ENCODE data around the gene SLC12A3.
A peak's percentile ranks its signal among the peaks of the same experiment; 100 is the strongest.

Gene SLC12A3

GRCh38 chr16:56872863-56873391 is 7.9 kb downstream of the SLC12A3 start:
- ATAC-seq = no peak
- TF ChIP-seq ISL1 (CRISPR knock-in tag; IDR thresholded peaks at IDR 0.05) (no peak), CSRNP3 (CRISPR knock-in tag; IDR thresholded peaks at IDR 0.05) (no peak), POU6F1 (CRISPR knock-in tag; IDR thresholded peaks at IDR 0.05; ENCODE audit: borderline replicate concordance, low read depth) (no peak), TSHZ2 (CRISPR knock-in tag; IDR thresholded peaks at IDR 0.05) (no peak)

GRCh38 chr16:56874800-56875199 is 9.8 kb downstream of the SLC12A3 start:
- peak; percentile 80 for ATAC-seq
- TF ChIP-seq PATZ1 (CRISPR knock-in tag; IDR thresholded peaks at IDR 0.05; ENCODE audit: borderline replicate concordance) (no peak), TCF4 (CRISPR knock-in tag; IDR thresholded peaks at IDR 0.05; ENCODE audit: borderline replicate concordance) (peak; percentile 79; the same call in 1 of the 2 replicates), OSR1 (CRISPR knock-in tag; IDR thresholded peaks at IDR 0.05) (no peak), ZNF565 (CRISPR knock-in tag; conservative IDR thresholded peaks at IDR 0.05; ENCODE audit: low read depth) (no peak), ZFP30 (CRISPR knock-in tag; IDR thresholded peaks at IDR 0.05) (no peak), POU6F1 (CRISPR knock-in tag; IDR thresholded peaks at IDR 0.05; ENCODE audit: borderline replicate concordance, low read depth) (no peak), GLIS3 (CRISPR knock-in tag; IDR thresholded peaks at IDR 0.05) (no peak), BACH2 (CRISPR knock-in tag; IDR thresholded peaks at IDR 0.05; ENCODE audit: borderline replicate concordance) (no peak), CSRNP3 (CRISPR knock-in tag; IDR thresholded peaks at IDR 0.05) (no peak), RARB (CRISPR knock-in tag; IDR thresholded peaks at IDR 0.05) (no peak), TOX (CRISPR knock-in tag; IDR thresholded peaks at IDR 0.05; ENCODE audit: borderline replicate concordance) (no peak), ESRRG (CRISPR knock-in tag; IDR thresholded peaks at IDR 0.05) (no peak), PPARA (CRISPR knock-in tag; IDR thresholded peaks at IDR 0.05; ENCODE audit: borderline replicate concordance) (no peak), CREB5 (CRISPR knock-in tag; IDR thresholded peaks at IDR 0.05; ENCODE audit: low read depth) (no peak), ZC3H10 (CRISPR knock-in tag; IDR thresholded peaks at IDR 0.05) (no peak), CSDC2 (CRISPR knock-in tag; IDR thresholded peaks at IDR 0.05) (no peak), TSHZ2 (CRISPR knock-in tag; IDR thresholded peaks at IDR 0.05) (peak; percentile 45; the same call in 1 of the 2 replicates), ISL1 (CRISPR knock-in tag; IDR thresholded peaks at IDR 0.05) (no peak), ZNF70 (CRISPR knock-in tag; IDR thresholded peaks at IDR 0.05) (no peak), ARNTL (CRISPR knock-in tag; IDR thresholded peaks at IDR 0.05; ENCODE audit: borderline replicate concordance, low read depth) (no peak), ZNF8 (CRISPR knock-in tag; IDR thresholded peaks at IDR 0.05) (0 out of 2 replicates have a peak, but pooled peaks have one; percentile 13), ZFP3 (CRISPR knock-in tag; IDR thresholded peaks at IDR 0.05) (0 out of 2 replicates have a peak, but pooled peaks have one; percentile 23), SNAI2 (CRISPR knock-in tag; IDR thresholded peaks at IDR 0.05) (no peak)

Measured in SK-N-SH treated with all-trans-retinoic acid at 6 μM for 48 hours (cell line).